Breast epithelium (tissue), 4 donors: ENCODE data around the gene TCFL5. TPM values are rescaled to one million over a fixed set of nuclear protein-coding genes. Genes with fewer than 3 reads are reported as not detected.
A peak's percentile ranks its signal among the peaks of the same experiment; 100 is the strongest.

Experiments used
- DNase-seq, 2 donors: peaks; one replicate each; pipeline ENCODE4 v3.0.0-alpha.2; 2019; ENCODE audit warnings: low spot score in 2 of 2
- H3K27ac ChIP-seq, 2 donors: fragments of 200-600 bp; sonication (generic) in 1 of 2; one replicate each; pipeline ENCODE4 v1.5.1; 2016 to 2019; ENCODE audit warnings: mild to moderate bottlenecking in 1 of 2
- H3K27me3 ChIP-seq, 2 donors: fragments of 200-600 bp; sonication (generic) in 1 of 2; one replicate each; pipeline versions ENCODE4 v1.5.1 to v1.6.0; 2017 to 2019; ENCODE audit warnings: control low read depth in 1 of 2, mild to moderate bottlenecking in 1 of 2
- H3K36me3 ChIP-seq: fragments of 200-600 bp; one replicate; pipeline ENCODE4 v1.5.1; 2019
- H3K4me1 ChIP-seq, 2 donors: fragments of 200-600 bp; sonication (generic); one replicate each; pipeline ENCODE4 v1.5.1; 2016 to 2019; ENCODE audit warnings: control low read depth in 1 of 2
- H3K4me3 ChIP-seq, 3 donors: fragments of 200-600 bp; sonication (generic); 1 replicate in 2 of 3; 2 replicates in 1 of 3; pipeline ENCODE4 v1.5.1; 2016 to 2019; ENCODE audit warnings: mild to moderate bottlenecking in 3 of 3, moderate library complexity in 2 of 3
- H3K9me3 ChIP-seq, 2 donors: fragments of 200-600 bp; sonication (generic) in 1 of 2; one replicate each; pipeline ENCODE4 v1.5.1; 2016 to 2019; ENCODE audit warnings: control low read depth in 1 of 2
- CTCF ChIP-seq, 3 donors: fragments of 450-650 bp; IDR thresholded peaks; one replicate each; pipeline ENCODE4 v1.5.1; 2016 to 2017; ENCODE audit warnings: antibody characterized with exemption in 3 of 3, mild to moderate bottlenecking in 3 of 3, moderate library complexity in 3 of 3
- POLR2A ChIP-seq: fragments of 450-650 bp; IDR thresholded peaks from one replicate; pipeline ENCODE4 v1.6.1; 2016; ENCODE audit warnings: antibody characterized with exemption, mild to moderate bottlenecking, moderate library complexity
- POLR2AphosphoS5 ChIP-seq, 3 donors: sonication (generic); formaldehyde crosslinking; IDR thresholded peaks; one replicate each; pipeline ENCODE4 v1.6.1; 2017; ENCODE audit warnings: antibody characterized with exemption in 3 of 3
- intact Hi-C: fragments of 100-400 bp; cut with DNase I; formaldehyde crosslinking; loops from one replicate; pipeline ENCODE4 v1.15.1; 2023; ENCODE audit warnings: low total_unique reads
- total RNA-seq, 3 donors: library from RNA; depleted of rRNA; stranded (reverse); fragments of >200 nt; gene quantifications; one replicate each; pipeline ENCODE4 v1.1.0, GENCODE V29; 2016

Gene TCFL5
- total RNA-seq, 3 donors from 2014 or later, result 7.8 to 21.0 (median 12.5) TPM

- DNase-seq, result no peak
- peaks cover 7 to 9% of the 10 kb centered on the region in 2 donors for H3K4me1 ChIP-seq
- no peak overlapping the region for H3K4me3 ChIP-seq
- no peaks in the 10 kb centered on the region for H3K9me3 ChIP-seq
- TF ChIP-seq CTCF (IDR thresholded peaks at IDR 0.05) (no peak), POLR2A (no peak), POLR2AphosphoS5 (IDR thresholded peaks at IDR 0.05) (no peak)
- H3K27ac ChIP-seq, result no peak overlapping the region
- intact Hi-C loops, result loop anchor here (1.0 kb wide), 1 partner anchor 23 kb away; no protein-coding TSS in a partner anchor
- H3K36me3 ChIP-seq, result no peaks in the 10 kb centered on the region
- H3K27me3 ChIP-seq, result no peaks in the 10 kb centered on the region
These were observed 26.5 kb downstream of the TCFL5 start for GRCh38 chr20:62834967-62835730.

GRCh38 chr20:62832951-62833391 lies 28.7 kb downstream of the TCFL5 start:
- Histone ChIP-seq H3K36me3 (no peaks in the 10 kb centered on the region), H3K27ac (peak overlapping the region in 1 of 2 donors; percentile 69), H3K27me3 (no peaks in the 10 kb centered on the region), H3K4me1 (peaks cover 7 to 9% of the 10 kb centered on the region in 2 donors), H3K9me3 (no peaks in the 10 kb centered on the region), H3K4me3 (peak overlapping the region in 2 of 3 donors; percentile 38 to 43)
- no peak for DNase-seq
- intact Hi-C loops, result no loop called here
- TF ChIP-seq POLR2AphosphoS5 (IDR thresholded peaks at IDR 0.05) (no peak), CTCF (IDR thresholded peaks at IDR 0.05) (no peak), POLR2A (no peak)

GRCh38 chr20:62832212-62832922 lies 29.3 kb downstream of the TCFL5 start:
- H3K27ac ChIP-seq, result peak overlapping the region; percentile 5 to 69

GRCh38 chr20:62831854-62832211 lies 29.8 kb downstream of the TCFL5 start:
- Histone ChIP-seq H3K4me1 (peaks cover 7 to 9% of the 10 kb centered on the region in 2 donors), H3K9me3 (no peaks in the 10 kb centered on the region), H3K27ac (peak overlapping the region; percentile 5 to 64), H3K36me3 (no peaks in the 10 kb centered on the region), H3K27me3 (no peaks in the 10 kb centered on the region), H3K4me3 (peak overlapping the region in 2 of 3 donors; percentile 38 to 43)
- TF ChIP-seq CTCF (IDR thresholded peaks at IDR 0.05) (no peak), POLR2A (no peak), POLR2AphosphoS5 (IDR thresholded peaks at IDR 0.05) (no peak)
- DNase-seq, result no peak
- intact Hi-C loops, result no loop called here

More at GRCh38 chr20:62832212-62832922, 29.3 kb downstream of the TCFL5 start:
- intact Hi-C loops, result no loop called here
- Histone ChIP-seq H3K4me1 (peaks cover 7 to 9% of the 10 kb centered on the region in 2 donors), H3K4me3 (peak overlapping the region in 2 of 3 donors; percentile 38 to 43), H3K36me3 (no peaks in the 10 kb centered on the region), H3K27me3 (no peaks in the 10 kb centered on the region), H3K9me3 (no peaks in the 10 kb centered on the region)
- DNase-seq, result peak in 1 of 2 donors; percentile 52
- TF ChIP-seq CTCF (IDR thresholded peaks at IDR 0.05) (no peak), POLR2A (no peak), POLR2AphosphoS5 (IDR thresholded peaks at IDR 0.05) (no peak)

- no peaks in the 10 kb centered on the region for H3K36me3 ChIP-seq
- DNase-seq, result no peak
- intact Hi-C loops, result no loop called here
- peak overlapping the region; percentile 27 to 64 for H3K27ac ChIP-seq
- H3K27me3 ChIP-seq, result no peaks in the 10 kb centered on the region
- peaks cover 7 to 9% of the 10 kb centered on the region in 2 donors for H3K4me1 ChIP-seq
- H3K4me3 ChIP-seq, result peak overlapping the region in 2 of 3 donors; percentile 38 to 43
- TF ChIP-seq POLR2A, result no peak
- no peak for TF ChIP-seq CTCF (IDR thresholded peaks at IDR 0.05)
- TF ChIP-seq POLR2AphosphoS5 (IDR thresholded peaks at IDR 0.05), result no peak
- H3K9me3 ChIP-seq, result no peaks in the 10 kb centered on the region
These were observed 30.2 kb downstream of the TCFL5 start for GRCh38 chr20:62831361-62831788.
